GM21717 (cell line): ENCODE data around the gene CEP170B.
"Not testable (repeated sequence)": the region's sequence is repeated elsewhere in the genome, so short reads cannot be mapped to it uniquely, and the experiment has no call there.

ENCODE experiments used
- ATAC-seq: cut with Tn5 transposase; IDR thresholded peaks from one replicate; pipeline ENCODE4 v1.9.1; 2021; ENCODE audit warnings: mild to moderate bottlenecking, moderate library complexity; ENCODE audit not compliant: unreplicated experiment

The CEP170B gene

DNA sequence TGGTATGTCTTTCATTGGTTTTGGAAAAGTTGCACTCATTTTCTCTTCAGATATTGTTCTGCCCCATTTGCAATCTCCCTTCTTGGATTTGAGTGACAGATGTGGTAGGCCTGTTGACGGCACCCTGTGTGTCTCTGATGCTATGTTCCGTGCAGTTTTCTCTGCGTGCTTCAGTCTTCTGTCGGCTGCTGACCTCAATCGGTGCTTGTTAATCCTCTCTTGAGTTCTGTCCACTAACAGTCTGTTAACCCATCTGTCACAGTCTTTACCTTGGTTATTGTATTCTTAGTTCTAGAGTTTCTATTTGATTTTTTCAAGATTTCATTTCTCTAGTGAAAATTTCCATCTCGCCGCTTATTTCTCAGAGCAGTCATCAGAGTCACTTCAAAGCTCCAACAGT is 38.9 kb downstream of the CEP170B start:
- no peak for ATAC-seq

DNA sequence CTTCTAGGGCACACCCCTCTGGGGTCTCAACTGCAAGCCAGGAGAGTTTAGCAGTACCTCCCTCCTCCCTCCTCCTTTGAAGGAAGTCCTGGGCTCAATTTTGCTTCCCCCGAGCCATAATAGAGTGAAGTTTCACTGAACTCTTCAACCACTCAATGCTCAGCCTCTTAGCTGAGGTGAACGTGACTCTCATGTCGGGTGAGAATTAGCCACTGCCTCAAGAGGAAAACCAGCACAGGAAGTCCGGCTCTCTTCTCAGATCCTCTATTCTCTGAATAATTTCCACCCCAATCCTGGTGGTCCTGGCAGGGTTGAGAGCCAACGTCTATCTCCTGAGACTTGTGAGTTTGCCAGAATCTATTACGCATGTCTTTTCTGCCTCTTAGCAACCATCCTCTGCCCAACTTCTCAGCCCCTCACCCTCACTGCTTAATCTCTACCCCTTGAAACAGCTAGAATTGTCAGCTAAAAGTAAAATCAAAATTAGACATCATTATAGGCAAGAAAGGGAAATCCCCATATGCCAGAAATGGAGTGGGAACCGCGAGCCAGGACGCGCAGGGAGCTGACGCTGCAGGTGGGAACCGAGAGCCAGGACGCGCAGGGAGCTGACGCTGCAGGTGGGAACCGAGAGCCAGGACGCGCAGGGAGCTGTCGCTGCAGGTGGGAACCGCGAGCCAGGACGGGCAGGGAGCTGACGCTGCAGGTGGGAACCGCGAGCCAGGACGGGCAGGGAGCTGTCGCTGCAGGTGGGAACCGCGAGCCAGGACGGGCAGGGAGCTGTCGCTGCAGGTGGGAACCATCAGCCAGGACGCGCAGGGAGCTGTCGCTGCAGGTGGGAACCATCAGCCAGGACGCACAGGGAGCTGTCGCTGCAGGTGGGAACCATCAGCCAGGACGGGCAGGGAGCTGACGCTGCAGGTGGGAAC is 39.8 kb downstream of the CEP170B start:
- not testable (repeated sequence) for ATAC-seq

DNA sequence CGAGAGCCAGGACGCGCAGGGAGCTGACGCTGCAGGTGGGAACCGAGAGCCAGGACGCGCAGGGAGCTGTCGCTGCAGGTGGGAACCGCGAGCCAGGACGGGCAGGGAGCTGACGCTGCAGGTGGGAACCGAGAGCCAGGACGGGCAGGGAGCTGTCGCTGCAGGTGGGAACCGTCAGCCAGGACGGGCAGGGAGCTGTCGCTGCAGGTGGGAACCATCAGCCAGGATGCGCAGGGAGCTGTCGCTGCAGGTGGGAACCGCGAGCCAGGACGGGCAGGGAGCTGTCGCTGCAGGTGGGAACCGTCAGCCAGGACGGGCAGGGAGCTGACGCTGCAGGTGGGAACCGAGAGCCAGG is 40.5 kb downstream of the CEP170B start:
- ATAC-seq = not testable (repeated sequence)

GRCh38 chr14:104908303-104908702 is 43.2 kb downstream of the CEP170B start:
- no peak for ATAC-seq

DNA sequence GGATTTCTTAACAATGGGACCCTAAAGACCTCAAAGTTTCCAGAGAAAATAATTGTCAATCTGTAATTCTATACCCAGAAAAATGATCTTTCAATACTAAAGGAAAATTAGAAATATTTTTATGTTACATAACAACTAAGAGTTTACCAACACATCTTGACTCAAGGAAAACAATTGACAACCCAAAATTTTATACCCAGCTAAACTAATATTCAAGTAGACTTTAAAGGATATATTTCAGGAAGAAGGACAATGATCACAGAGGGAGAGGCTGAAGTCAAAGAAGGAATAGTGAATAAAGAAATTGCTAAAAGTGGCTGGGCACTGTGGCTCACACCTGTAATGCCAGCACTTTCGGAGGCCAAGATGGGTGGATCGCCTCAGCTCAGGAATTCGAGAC is 47.0 kb downstream of the CEP170B start:
- no peak for ATAC-seq

GRCh38 chr14:104913435-104913834 is 48.4 kb downstream of the CEP170B start:
- no peak for ATAC-seq

- ATAC-seq = no peak
Measured at GRCh38 chr14:104917116-104917515, 52.0 kb downstream of the CEP170B start.

GRCh38 chr14:104917993-104918392 is 52.9 kb downstream of the CEP170B start:
- ATAC-seq = no peak

GRCh38 chr14:104919152-104919992 is 54.3 kb downstream of the CEP170B start:
- ATAC-seq = not testable (repeated sequence)

- no peak for ATAC-seq
Measured at GRCh38 chr14:104919993-104920315, 54.9 kb downstream of the CEP170B start.

DNA sequence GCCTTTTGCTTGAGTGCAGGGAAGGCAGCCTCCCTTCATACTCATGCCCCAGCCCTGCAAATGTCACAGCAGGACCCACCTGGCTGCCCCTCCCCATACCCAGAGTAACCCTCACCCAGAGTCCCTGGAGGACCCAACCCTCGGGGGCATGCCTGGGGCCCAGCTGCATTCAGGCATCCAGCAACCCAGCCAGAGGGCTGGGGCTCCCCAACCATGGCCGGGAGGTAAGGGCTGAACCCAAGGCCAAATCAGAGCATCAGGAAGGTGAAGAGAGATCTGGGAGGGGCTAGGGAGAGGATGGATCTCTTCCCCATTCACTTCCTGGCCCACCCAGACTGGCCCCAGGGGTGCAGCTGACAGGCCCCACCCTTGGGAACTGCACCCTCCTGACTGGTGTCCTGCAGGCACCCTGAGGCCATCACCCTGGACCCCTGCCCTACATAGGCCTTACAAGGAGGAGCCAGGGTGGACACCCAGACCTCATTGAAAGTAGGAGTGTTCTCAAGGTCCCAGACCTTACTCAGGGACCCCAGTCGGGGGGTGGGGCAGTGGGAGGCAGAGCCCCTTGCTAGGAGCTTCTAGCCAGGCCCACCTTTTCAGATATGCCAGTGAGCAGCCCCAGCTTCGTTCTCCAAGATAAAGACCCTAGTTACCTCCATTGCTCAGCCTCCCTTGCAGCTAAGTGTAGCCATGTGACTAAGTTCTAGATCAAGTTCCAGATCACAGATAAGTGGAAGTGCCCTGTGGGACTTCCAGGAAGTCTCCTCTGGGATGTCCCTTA is 58.8 kb downstream of the CEP170B start:
- ATAC-seq = no peak

DNA sequence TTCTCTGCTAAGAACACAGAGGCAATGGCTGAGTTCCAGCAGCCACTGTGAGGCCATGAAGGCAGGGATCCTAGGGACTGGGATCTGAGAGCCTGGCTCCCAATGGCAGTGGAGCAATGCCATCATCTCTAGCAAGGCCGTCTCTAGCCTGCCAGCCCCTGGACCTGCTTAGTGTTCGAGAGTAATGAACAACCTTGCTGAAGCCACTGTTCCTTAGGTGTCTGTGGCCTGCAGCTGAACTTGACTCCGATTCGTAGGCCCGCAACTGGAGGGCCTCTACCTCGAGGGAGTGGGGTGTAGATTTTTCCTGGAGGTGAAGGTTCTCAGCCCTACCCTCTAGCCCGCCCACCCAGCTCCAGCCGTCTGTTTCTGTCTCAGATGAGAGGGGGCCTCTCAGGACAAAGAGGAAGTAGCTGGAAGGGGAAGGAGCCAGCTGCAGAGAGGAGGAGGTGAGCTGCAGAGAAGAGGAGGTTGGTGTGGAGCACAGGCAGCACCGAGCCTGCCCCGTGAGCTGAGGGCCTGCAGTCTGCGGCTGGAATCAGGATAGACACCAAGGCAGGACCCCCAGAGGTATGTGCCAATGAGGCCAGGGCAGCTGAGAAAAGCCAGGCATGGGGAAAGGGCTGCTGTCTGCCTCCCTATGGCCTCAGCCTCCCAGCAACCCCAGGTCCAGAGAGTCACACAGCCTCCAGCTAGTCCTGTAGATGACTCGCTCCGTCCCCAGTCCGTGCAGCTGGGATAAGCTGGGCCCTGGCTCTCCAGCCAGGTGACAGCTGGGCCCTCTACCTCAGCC is 59.5 kb downstream of the CEP170B start, which contains the start of gene PLD4:
TSS of gene PLD4 (plus strand) at position 459 of the 793 bp plus-strand sequence. CDS start 2,262 bp downstream, outside the sequence.
- ATAC-seq = no peak

DNA sequence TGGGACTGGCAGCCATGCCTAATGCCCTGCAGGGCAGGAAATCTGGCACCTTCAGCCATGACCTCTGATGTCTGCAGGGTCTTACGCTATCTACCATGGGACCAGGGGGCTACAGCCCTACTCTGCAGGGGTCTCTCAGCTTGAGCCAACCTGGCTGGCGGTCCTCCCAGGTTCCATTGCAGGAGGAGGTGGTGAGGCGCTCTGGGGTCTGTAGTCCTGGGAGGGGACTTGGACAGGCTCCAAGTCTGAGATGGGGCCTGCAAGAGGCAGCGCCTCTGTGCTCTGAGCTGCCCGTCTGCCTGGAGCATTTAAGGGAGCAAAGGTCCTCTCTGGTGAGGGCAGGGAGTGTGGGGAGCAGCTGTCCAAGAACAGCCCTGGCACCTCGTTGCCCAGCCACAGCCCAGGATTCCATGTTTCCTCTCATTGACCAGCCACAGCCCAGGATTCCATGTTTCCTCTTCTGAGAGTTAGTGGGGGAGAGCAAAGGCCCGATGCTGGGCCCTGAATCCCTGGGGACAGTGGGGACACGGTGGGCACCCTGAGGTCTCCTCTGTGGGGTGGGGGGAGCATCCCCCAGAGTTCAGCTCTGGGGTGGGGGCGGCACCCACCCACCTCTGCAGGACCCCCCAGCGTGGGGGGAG is 60.3 kb downstream of the CEP170B start:
- ATAC-seq = no peak

DNA sequence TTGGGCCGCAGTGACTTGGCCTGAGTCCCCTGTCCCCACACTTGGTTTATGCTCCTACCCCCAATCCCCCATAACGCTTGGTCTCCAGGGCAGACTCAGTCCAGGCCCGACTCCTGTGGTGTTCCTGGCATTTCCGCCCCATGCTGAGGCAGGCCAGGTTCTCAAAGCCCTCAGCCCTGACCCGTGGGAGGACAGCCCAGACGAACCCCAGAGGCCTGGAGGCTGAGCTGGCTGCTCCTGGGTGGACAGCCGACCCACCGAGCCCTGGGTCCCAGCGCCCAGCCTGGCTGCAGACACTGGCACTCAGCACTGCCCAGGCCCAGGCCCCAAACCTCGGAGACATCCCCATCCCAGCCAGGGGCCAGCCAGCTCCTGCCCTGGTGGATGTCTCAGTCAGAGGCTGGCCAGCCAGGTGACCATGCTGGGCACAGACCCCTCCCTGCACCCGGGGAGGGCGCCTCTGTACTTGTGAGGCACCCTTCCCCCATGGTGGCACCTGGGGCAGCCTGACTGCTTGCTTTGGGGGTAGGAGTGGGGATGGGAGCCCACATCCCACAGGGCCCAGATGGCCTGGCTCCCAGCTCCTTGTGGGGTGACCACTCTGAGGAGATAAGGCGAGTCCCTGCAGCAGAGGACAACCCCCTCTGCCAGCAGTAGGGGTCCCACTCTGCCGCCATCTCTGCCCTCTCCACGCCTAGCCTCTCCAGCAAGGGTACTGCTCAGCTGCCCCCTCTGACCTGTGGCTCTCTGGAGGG is 61.0 kb downstream of the CEP170B start:
- ATAC-seq = no peak

DNA sequence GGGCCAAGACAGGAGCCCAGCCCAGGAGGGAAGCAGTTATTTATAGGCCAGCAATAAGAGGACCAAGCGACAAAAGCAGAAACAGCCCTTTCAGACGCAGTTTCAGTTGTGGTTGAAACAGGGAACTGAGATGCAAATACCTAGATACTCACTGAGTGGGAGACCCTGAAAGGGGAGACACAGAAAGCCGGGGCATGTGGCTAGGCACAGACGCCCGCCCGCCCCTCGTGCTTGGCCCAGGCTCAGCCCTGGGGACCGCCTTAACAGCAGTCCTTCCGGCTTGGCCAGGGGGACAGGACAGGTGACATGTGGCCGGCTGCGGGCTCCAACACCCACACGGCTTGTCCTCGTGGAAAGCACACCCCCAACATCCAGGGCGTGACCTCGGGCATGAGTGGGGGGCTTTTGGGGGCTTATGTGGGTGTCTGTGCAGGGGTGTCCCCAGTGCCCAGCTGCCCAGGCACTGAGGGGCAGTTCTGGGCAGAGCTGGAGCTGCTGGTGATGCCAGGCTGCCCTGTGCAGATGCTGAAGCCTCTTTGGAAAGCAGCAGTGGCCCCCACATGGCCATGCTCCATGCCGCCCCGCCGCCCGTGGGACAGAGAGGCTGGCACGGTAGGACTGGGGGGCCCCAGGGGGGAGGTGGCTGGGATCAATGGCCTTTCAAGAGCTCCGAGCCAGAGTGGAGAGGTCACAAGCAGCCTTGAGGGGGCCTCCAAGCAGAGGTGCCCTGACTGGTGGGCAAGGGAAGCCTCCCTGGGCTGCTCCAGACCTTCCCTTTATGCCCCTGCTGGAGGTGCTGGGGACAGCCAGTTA is 61.8 kb downstream of the CEP170B start:
- peak; percentile 70 for ATAC-seq

DNA sequence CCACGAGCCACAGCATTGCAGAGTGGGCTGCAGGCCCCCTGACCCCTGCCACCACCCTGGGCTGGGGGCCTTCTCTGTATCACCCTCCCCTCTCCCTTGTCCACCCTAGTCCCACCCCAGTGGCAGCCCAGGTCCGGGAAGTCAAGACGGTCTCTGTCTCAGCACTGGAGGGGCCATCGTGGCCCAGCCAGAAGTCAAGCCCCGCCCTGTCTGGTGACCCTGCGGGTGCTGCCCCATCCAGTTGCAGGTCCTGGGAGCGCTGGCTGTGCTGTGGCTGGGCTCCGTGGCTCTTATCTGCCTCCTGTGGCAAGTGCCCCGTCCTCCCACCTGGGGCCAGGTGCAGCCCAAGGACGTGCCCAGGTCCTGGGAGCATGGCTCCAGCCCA is 62.4 kb downstream of the CEP170B start:
- ATAC-seq = no peak

GRCh38 chr14:104927901-104928300 is 62.8 kb downstream of the CEP170B start:
- ATAC-seq = no peak

DNA sequence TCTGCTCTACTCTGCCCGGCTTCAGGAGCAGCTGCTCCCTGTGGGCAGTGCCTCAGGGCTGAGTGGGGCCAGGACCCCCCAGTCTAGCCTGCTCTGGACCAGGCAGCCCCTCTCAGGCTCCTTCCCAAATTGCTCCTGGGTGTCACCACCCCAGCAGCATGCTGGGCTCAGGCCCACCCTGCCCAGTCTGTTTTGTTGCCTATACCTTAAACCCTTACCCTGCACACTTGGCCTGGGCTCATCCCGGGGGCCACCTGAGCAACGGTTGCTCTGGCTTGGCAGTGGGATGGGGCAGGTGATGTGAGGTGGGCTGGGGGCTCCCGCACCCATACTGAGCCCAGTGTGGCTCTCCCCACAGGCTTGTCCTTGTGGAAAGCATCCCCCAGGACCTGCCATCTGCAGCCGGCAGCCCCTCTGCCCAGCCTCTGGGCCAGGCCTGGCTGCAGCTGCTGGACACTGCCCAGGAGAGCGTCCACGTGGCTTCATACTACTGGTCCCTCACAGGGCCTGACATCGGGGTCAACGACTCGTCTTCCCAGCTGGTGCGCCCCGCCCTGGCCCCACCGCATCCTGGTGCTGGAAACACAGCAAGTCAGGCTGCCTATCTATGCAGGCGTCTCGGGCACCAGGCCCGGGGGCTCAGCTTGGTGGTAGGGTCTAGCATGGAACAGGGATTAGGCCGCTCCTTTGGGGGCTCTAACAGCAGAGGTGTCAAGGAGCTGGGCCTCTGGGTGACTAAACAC is 63.5 kb downstream of the CEP170B start:
- ATAC-seq = no peak
